GM18909 (cell line): Measurements from ENCODE around the gene SAP130.

ENCODE experiments used
- ATAC-seq: cut with Tn5 transposase; IDR thresholded peaks from one replicate; pipeline ENCODE4 v1.9.1; 2021; ENCODE audit warnings: mild to moderate bottlenecking; ENCODE audit not compliant: unreplicated experiment, poor library complexity

Gene SAP130

GRCh38 chr2:127901339-127902056 lies 126.4 kb downstream of the SAP130 start:
- ATAC-seq = no peak

- no peak for ATAC-seq
Measured at GRCh38 chr2:127897531-127898211, 130.2 kb downstream of the SAP130 start.

GRCh38 chr2:127893494-127893893 lies 134.4 kb downstream of the SAP130 start:
- ATAC-seq = no peak

- ATAC-seq = no peak
Measured at GRCh38 chr2:127893033-127893432, 134.8 kb downstream of the SAP130 start.

GRCh38 chr2:127891811-127892210 lies 136.0 kb downstream of the SAP130 start:
- ATAC-seq = no peak
